GM21423 (cell line): ENCODE results near the gene RHOT2.

Experiments
- ATAC-seq: cut with Tn5 transposase; IDR thresholded peaks from one replicate; pipeline ENCODE4 v1.9.1; 2021; ENCODE audit warnings: mild to moderate bottlenecking, moderate library complexity; ENCODE audit not compliant: unreplicated experiment

RHOT2 gene

GRCh38 chr16:647173-647902, 20.6 kb upstream of the RHOT2 start:
- no peak for ATAC-seq

GRCh38 chr16:648071-648780, 19.7 kb upstream of the RHOT2 start:
- no peak for ATAC-seq

GRCh38 chr16:648781-649589, 18.9 kb upstream of the RHOT2 start, which contains the start of gene WDR90:
TSS of gene WDR90 (plus strand) at chr16:649365. CDS start at chr16:649417, 52 bp downstream.
- peak; percentile 70 for ATAC-seq

GRCh38 chr16:649631-650030, 18.3 kb upstream of the RHOT2 start:
- ATAC-seq, result peak; percentile 3

GRCh38 chr16:651844-652243, 16.1 kb upstream of the RHOT2 start:
- ATAC-seq, result no peak

- ATAC-seq, result no peak
These were observed 15.3 kb upstream of the RHOT2 start for GRCh38 chr16:652454-653305.

- ATAC-seq, result no peak
These were observed 13.9 kb upstream of the RHOT2 start for GRCh38 chr16:654034-654433.

GRCh38 chr16:657487-657886, 10.4 kb upstream of the RHOT2 start:
- ATAC-seq, result no peak

- ATAC-seq, result no peak
These were observed 9.0 kb upstream of the RHOT2 start for GRCh38 chr16:658679-659571.

- no peak for ATAC-seq
These were observed 8.3 kb upstream of the RHOT2 start for GRCh38 chr16:659618-660017.

- no peak for ATAC-seq
These were observed 7.8 kb upstream of the RHOT2 start for GRCh38 chr16:660132-660458.

- ATAC-seq, result peak; percentile 38
These were observed 7.3 kb upstream of the RHOT2 start for GRCh38 chr16:660459-661183.

GRCh38 chr16:661184-661821, 6.6 kb upstream of the RHOT2 start:
- no peak for ATAC-seq

- no peak for ATAC-seq
These were observed 5.8 kb upstream of the RHOT2 start for GRCh38 chr16:662095-662494.

- ATAC-seq, result no peak
These were observed 5.3 kb upstream of the RHOT2 start for GRCh38 chr16:662597-662996.

- ATAC-seq, result no peak
These were observed 1.4 kb upstream of the RHOT2 start for GRCh38 chr16:666572-666971.

- no peak for ATAC-seq
These were observed 686 bp upstream of the RHOT2 start for GRCh38 chr16:667113-667779.

GRCh38 chr16:668519-669171, 713 bp downstream of the RHOT2 start:
- no peak for ATAC-seq
